ENCODE results near the gene TRIM44. TPM values are rescaled to one million over a fixed set of nuclear protein-coding genes. Genes with fewer than 3 reads are reported as not detected.

The TRIM44 gene
- total RNA-seq, 1 experiment from 2014 or later, result 33.4 TPM

GRCh38 chr11:35632301-35632700, 30.3 kb upstream of the TRIM44 start (continued):
- TF ChIP-seq, protein P1, sequence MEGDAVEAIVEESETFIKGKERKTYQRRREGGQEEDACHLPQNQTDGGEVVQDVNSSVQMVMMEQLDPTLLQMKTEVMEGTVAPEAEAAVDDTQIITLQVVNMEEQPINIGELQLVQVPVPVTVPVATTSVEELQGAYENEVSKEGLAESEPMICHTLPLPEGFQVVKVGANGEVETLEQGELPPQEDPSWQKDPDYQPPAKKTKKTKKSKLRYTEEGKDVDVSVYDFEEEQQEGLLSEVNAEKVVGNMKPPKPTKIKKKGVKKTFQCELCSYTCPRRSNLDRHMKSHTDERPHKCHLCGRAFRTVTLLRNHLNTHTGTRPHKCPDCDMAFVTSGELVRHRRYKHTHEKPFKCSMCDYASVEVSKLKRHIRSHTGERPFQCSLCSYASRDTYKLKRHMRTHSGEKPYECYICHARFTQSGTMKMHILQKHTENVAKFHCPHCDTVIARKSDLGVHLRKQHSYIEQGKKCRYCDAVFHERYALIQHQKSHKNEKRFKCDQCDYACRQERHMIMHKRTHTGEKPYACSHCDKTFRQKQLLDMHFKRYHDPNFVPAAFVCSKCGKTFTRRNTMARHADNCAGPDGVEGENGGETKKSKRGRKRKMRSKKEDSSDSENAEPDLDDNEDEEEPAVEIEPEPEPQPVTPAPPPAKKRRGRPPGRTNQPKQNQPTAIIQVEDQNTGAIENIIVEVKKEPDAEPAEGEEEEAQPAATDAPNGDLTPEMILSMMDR (IDR thresholded peaks at IDR 0.05 in 2 of 3, conservative IDR thresholded peaks at IDR 0.05 in 1 of 3; ENCODE audit: borderline replicate concordance in 1 of 3, insufficient read depth in 1 of 3, low read depth in 2 of 3, low read length in 2 of 3), result no peak
- TF ChIP-seq JUND (IDR thresholded peaks at IDR 0.05) (no peak), EZH2 (IDR thresholded peaks at IDR 0.05) (no peak), POLR2A (IDR thresholded peaks at IDR 0.05; ENCODE audit: borderline replicate concordance, extremely low read depth, insufficient read depth, insufficient read length) (no peak), SRF (IDR thresholded peaks at IDR 0.05; ENCODE audit: low read depth) (no peak), SP1 (IDR thresholded peaks at IDR 0.05; ENCODE audit: low read depth) (no peak), RAD21 (IDR thresholded peaks at IDR 0.05; ENCODE audit: low read depth) (no peak), EGR1 (IDR thresholded peaks at IDR 0.05; ENCODE audit: low read depth) (no peak), TCF7L2 (IDR thresholded peaks at IDR 0.05; ENCODE audit: borderline replicate concordance, extremely low read depth, insufficient read depth, insufficient read length) (no peak), ELF1 (IDR thresholded peaks at IDR 0.05; ENCODE audit: borderline replicate concordance, low read depth) (no peak)

DNA sequence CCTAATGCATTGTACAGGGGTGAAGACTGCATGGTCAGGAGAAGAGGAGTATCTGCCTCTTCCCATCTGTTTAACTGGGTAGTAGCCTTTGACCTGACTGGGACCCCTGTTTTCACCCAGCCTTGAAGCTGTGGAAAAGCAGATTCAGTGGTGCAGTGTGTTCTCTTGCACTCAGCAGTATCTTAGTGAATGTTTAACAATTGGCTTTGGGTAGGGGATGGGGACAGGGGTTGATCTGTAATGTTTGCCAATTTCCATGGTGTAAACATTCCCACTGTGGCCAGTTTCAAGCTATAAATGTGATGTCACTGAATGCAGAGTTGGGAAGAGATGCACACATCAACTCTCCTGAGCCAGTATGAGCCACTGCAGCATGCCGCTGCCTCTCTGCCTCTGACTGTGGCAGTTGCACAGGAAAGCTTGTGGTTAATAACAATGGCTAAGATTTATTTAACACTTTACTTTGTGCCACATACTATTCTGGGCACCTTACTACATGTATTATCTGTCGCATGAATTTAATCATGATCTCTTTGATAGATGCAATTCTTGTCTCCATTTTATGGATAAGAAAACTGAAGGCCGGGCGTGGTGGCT, 28.6 kb upstream of the TRIM44 start:
- Histone ChIP-seq H3K9me2 (ENCODE audit: insufficient read depth) (no peaks in the 10 kb centered on the region), H4K20me1 (ENCODE audit: insufficient read depth) (no peaks in the 10 kb centered on the region), H3K4me2 (ENCODE audit: low read length) (no peak overlapping the region), H2AFZ (ENCODE audit: low read depth, low read length, poor library complexity, severe bottlenecking) (no peak overlapping the region), H3K36me3 (ENCODE audit: control insufficient read depth in 1 of 2, insufficient read depth in 2 of 2, low read length in 2 of 2) (no peaks in the 10 kb centered on the region), H3K79me2 (ENCODE audit: insufficient read depth, low read length) (no peaks in the 10 kb centered on the region), H3K4me1 (ENCODE audit: control insufficient read depth in 1 of 2, insufficient read depth in 2 of 2, low read length in 2 of 2) (peaks cover 13 to 26% of the 10 kb centered on the region in 2 experiments), H3K9ac (ENCODE audit: low read length) (no peak overlapping the region), H3K4me3 (replicated peaks in 1 of 2; ENCODE audit: low read depth in 1 of 2, low read length in 2 of 2) (no peak overlapping the region), H3K27me3 (ENCODE audit: insufficient read depth, low read length) (no peaks in the 10 kb centered on the region), H3K9me3 (ENCODE audit: control insufficient read depth in 1 of 2, insufficient read depth in 1 of 2, low read depth in 1 of 2, low read length in 2 of 2) (no peaks in the 10 kb centered on the region), H3K27ac (ENCODE audit: low read depth, low read length) (no peak overlapping the region)
- ChIA-PET POLR2A (no interaction called here), CTCF (interaction anchor here (0.9 kb wide), 1 partner anchor 188 kb away, joined by 3 read pairs; no protein-coding TSS in a partner anchor), RAD21 (ENCODE audit: low non-redundant PET in 1 of 2, low total read pairs in 2 of 2, uncharacterized antibody in 2 of 2, unreplicated experiment in 2 of 2) (no interaction called here)
- TF ChIP-seq POLR2AphosphoS5 (IDR thresholded peaks at IDR 0.05; ENCODE audit: low read depth, low read length), result no peak
- TF ChIP-seq YY1 (IDR thresholded peaks at IDR 0.05; ENCODE audit: extremely low read depth, insufficient replicate concordance, low read depth, low read length), result no peak
- TF ChIP-seq SIN3A (IDR thresholded peaks at IDR 0.05; ENCODE audit: low read depth), result no peak
- TF ChIP-seq POLR2A (IDR thresholded peaks at IDR 0.05; ENCODE audit: borderline replicate concordance, extremely low read depth, insufficient read depth, insufficient read length), result no peak
- TF ChIP-seq CEBPB (IDR thresholded peaks at IDR 0.05; ENCODE audit: low read depth), result no peak
- no peak for TF ChIP-seq EGR1 (IDR thresholded peaks at IDR 0.05; ENCODE audit: low read depth)
- TF ChIP-seq JUND (IDR thresholded peaks at IDR 0.05), result no peak
- TF ChIP-seq EZH2phosphoT487 (IDR thresholded peaks at IDR 0.05; ENCODE audit: borderline replicate concordance), result no peak
- DNase-seq (ENCODE audit: low read depth, low spot score), result no peak
- no peak for ATAC-seq
- no TSS peak for BruUV-seq (replicated peaks)
- intact Hi-C loops (cut with micrococcal nuclease), result no loop called here

Measured in HCT116 (cell line).